Gastroesophageal sphincter (tissue), 3 donors: ENCODE measurements around the gene IER3.

Experiments
- POLR2A ChIP-seq, 2 donors: fragments of 450-650 bp; IDR thresholded peaks; one replicate each; pipeline ENCODE4 v1.6.1; 2017; ENCODE audit warnings: antibody characterized with exemption in 2 of 2, mild to moderate bottlenecking in 2 of 2, moderate library complexity in 1 of 2
- POLR2AphosphoS5 ChIP-seq: sonication (generic); formaldehyde crosslinking; IDR thresholded peaks from one replicate; pipeline ENCODE4 v1.6.1; 2017; ENCODE audit warnings: antibody characterized with exemption
- TF ChIP-seq, protein P1 (sequence below), 4 experiments: fragments of 200-600 bp in 2 of 4; fragments of 450-650 bp in 2 of 4; sonication (generic) in 1 of 4; IDR thresholded peaks; one replicate each; pipeline ENCODE4 v1.5.1; 2017 to 2019; ENCODE audit warnings: antibody characterized with exemption in 4 of 4, mild to moderate bottlenecking in 2 of 4, moderate library complexity in 2 of 4

DNA sequence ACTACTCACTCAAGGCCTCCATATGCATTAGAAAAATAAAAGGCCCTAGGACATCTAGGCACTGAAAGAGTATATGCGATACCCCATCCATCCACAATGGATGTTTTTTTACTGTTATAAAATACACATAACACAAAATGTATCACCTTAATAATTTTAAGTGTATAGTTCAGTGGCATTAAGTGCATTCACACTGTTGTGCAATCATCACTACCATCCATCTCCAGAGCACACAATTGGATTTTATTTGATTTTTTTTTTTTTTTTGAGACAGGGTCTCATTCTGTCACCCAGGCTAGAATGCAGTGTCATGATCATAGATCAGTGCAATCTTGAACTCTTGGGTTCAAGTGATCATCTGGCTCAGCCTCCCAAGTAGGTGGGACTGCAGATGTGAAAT, 30.1 kb downstream of the IER3 start:
- TF ChIP-seq, protein P1, sequence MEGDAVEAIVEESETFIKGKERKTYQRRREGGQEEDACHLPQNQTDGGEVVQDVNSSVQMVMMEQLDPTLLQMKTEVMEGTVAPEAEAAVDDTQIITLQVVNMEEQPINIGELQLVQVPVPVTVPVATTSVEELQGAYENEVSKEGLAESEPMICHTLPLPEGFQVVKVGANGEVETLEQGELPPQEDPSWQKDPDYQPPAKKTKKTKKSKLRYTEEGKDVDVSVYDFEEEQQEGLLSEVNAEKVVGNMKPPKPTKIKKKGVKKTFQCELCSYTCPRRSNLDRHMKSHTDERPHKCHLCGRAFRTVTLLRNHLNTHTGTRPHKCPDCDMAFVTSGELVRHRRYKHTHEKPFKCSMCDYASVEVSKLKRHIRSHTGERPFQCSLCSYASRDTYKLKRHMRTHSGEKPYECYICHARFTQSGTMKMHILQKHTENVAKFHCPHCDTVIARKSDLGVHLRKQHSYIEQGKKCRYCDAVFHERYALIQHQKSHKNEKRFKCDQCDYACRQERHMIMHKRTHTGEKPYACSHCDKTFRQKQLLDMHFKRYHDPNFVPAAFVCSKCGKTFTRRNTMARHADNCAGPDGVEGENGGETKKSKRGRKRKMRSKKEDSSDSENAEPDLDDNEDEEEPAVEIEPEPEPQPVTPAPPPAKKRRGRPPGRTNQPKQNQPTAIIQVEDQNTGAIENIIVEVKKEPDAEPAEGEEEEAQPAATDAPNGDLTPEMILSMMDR (IDR thresholded peaks at IDR 0.05): no peak
- no peak for TF ChIP-seq POLR2A (IDR thresholded peaks at IDR 0.05)
- TF ChIP-seq POLR2AphosphoS5: no peak
